ENCODE measurements around the gene CD58.

CD58 gene

DNA sequence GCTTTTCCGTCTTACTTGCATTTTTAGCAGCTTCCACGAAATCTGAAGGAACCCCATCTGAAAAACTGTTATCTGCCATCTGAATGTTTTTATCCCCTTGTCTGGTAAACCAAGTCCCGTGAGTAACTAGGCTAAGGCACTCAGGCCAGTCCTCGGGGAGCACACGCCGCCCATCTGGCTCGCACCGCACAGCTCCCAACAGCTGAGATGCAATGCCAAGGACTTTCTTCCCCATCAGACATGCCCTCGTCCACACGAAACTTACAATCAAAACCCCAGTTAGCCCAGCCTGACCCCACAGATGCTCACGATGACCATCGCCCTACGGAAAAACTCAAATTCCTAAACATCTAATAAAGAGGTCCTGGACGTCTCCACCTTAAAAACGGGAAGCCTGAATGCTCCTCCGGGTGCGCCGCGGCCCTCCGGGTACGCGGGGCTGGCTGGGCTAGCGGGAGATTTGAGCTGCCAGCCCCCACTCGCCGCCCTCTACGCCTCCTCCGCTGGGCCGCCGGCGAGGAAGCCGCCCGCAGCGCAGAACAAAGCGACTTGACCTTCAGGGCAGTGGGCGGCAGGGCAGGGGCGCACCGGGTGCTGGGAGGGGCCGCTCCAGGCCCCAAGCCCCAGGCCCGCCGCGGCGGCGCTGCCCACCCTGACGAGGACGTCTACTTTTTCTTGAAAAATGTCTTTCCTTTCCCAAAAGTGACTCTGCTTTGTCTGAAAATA is 36.6 kb downstream of the CD58 start:
- H3K4me3 ChIP-seq (ENCODE audit: low read depth, low read length), result no peak overlapping the region
- TF ChIP-seq, protein P1, sequence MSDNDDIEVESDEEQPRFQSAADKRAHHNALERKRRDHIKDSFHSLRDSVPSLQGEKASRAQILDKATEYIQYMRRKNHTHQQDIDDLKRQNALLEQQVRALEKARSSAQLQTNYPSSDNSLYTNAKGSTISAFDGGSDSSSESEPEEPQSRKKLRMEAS (IDR thresholded peaks at IDR 0.05; ENCODE audit: low read depth, low read length), result no peak
- TF ChIP-seq, protein P2, sequence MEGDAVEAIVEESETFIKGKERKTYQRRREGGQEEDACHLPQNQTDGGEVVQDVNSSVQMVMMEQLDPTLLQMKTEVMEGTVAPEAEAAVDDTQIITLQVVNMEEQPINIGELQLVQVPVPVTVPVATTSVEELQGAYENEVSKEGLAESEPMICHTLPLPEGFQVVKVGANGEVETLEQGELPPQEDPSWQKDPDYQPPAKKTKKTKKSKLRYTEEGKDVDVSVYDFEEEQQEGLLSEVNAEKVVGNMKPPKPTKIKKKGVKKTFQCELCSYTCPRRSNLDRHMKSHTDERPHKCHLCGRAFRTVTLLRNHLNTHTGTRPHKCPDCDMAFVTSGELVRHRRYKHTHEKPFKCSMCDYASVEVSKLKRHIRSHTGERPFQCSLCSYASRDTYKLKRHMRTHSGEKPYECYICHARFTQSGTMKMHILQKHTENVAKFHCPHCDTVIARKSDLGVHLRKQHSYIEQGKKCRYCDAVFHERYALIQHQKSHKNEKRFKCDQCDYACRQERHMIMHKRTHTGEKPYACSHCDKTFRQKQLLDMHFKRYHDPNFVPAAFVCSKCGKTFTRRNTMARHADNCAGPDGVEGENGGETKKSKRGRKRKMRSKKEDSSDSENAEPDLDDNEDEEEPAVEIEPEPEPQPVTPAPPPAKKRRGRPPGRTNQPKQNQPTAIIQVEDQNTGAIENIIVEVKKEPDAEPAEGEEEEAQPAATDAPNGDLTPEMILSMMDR (IDR thresholded peaks at IDR 0.05; ENCODE audit: low read depth, low read length), result no peak
- TF ChIP-seq MYC (IDR thresholded peaks at IDR 0.05; ENCODE audit: low read depth, low read length) (no peak), POLR2A (IDR thresholded peaks at IDR 0.05; ENCODE audit: extremely low read depth, insufficient read length) (no peak)
- no peak for DNase-seq (ENCODE audit: low read depth)

DNA sequence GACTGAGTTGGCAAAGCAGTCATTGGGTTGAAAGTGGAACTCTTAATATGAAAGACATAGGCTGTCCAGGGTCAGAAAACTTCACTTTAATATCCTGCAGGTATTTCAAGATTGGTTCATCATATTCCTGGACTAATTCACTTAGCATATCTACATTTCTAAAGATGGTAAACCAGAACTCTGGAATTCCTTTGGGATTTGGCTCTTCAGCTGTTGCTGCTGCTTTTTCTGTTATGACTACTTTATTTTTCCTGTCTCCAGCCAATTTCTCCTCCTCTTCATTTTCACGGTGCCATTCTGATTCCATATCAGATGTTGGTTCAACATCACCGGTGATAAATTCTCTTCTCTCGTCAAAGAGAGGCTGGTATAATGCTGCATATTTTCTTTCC is 37.4 kb downstream of the CD58 start:
- no peak for DNase-seq (ENCODE audit: low read depth)
- TF ChIP-seq POLR2A (IDR thresholded peaks at IDR 0.05; ENCODE audit: extremely low read depth, insufficient read length) (no peak), MYC (IDR thresholded peaks at IDR 0.05; ENCODE audit: low read depth, low read length) (no peak)
- TF ChIP-seq, protein P2 (IDR thresholded peaks at IDR 0.05; ENCODE audit: low read depth, low read length), result no peak
- TF ChIP-seq, protein P1 (IDR thresholded peaks at IDR 0.05; ENCODE audit: low read depth, low read length), result no peak
- H3K4me3 ChIP-seq (ENCODE audit: low read depth, low read length), result no peak overlapping the region

DNA sequence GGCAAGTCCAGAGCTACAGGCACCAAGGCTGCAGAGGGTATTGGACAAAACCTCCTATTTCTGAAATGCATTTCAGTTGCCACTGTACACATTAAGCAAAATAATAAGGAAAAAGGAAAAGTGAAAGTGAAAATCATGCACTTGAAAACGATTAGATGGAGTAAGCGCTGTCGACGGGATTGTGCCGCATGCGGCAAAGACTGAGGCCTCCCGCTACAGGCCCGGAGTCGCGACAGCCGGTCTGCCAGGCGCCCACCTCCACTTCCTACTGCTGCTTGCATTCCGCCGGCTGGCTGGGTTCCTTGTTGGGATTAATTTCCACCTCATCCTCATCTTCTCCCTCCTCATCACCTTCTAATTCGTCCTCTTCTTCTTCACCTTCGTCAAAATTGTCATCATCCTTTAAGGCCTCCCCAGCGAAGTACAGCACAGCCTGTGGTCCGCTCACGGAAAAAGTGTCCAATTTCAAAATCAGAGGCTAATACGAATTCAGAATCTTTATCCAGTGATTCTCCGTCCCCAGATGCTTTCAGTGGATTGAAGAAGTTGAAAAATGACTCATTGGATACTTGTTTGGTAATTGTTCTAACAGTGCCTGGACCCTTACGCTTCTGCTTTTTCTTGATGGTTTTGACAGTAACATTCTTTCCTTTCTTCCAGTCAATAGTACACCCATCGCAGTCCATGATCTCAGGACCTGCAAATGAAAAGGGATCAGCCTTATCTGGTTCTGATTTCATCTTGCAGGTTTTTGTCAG is 38.0 kb downstream of the CD58 start:
- no peak for DNase-seq (ENCODE audit: low read depth)
- no peak overlapping the region for H3K4me3 ChIP-seq (ENCODE audit: low read depth, low read length)
- TF ChIP-seq POLR2A (IDR thresholded peaks at IDR 0.05; ENCODE audit: extremely low read depth, insufficient read length) (no peak), MYC (IDR thresholded peaks at IDR 0.05; ENCODE audit: low read depth, low read length) (no peak)
- TF ChIP-seq, protein P2 (IDR thresholded peaks at IDR 0.05; ENCODE audit: low read depth, low read length), result no peak
- TF ChIP-seq, protein P1 (IDR thresholded peaks at IDR 0.05; ENCODE audit: low read depth, low read length), result no peak

DNA sequence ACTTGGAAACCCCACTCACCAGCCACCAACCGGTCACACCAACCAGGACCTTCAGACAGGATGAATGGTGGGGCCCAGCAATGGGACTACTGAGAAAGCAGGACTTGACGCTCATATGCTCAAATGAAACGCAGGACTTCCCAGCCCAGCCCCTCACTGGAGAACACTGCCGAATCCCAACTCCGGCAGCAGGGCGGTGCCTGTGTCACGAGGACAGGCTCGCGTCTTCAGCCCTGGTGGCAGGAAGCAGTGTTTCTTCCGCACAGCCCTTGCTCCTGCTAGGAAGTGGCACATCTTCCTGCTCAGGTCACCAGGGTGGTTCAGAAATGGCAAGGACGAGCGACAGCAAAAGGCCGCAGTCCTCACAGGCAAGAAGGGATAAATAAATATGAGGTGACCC is 38.9 kb downstream of the CD58 start:
- TF ChIP-seq, protein P1 (IDR thresholded peaks at IDR 0.05; ENCODE audit: low read depth, low read length), result no peak
- TF ChIP-seq POLR2A (IDR thresholded peaks at IDR 0.05; ENCODE audit: extremely low read depth, insufficient read length) (no peak), MYC (IDR thresholded peaks at IDR 0.05; ENCODE audit: low read depth, low read length) (no peak)
- TF ChIP-seq, protein P2 (IDR thresholded peaks at IDR 0.05; ENCODE audit: low read depth, low read length), result no peak
- DNase-seq (ENCODE audit: low read depth), result no peak

DNA sequence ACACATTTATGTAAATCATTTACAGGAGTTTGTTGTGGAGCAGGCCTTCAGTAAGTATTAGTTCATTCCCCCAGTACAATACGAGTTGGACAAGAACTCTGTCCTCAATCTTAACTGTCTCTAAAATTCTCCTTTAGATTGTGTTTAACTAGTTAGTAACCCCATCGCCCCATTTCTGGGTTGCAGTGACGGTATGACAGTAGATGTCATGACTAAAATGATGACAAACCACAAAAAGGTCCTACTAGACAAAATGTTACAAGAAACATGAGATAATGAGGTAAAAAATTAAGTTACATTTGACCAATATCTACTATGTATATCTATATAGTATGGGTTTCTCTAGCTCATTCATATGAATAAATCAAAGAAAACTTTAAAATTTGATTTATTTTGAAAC is 41.1 kb downstream of the CD58 start:
- TF ChIP-seq, protein P2 (IDR thresholded peaks at IDR 0.05; ENCODE audit: low read depth, low read length), result no peak
- TF ChIP-seq POLR2A (IDR thresholded peaks at IDR 0.05; ENCODE audit: extremely low read depth, insufficient read length), result no peak
- TF ChIP-seq, protein P1 (IDR thresholded peaks at IDR 0.05; ENCODE audit: low read depth, low read length), result no peak
- no peak for TF ChIP-seq MYC (IDR thresholded peaks at IDR 0.05; ENCODE audit: low read depth, low read length)
- no peak for DNase-seq (ENCODE audit: low read depth)
- H3K4me3 ChIP-seq (ENCODE audit: low read depth, low read length), result no peak overlapping the region

More for the DNA sequence above, 38.9 kb downstream of the CD58 start:
- H3K4me3 ChIP-seq (ENCODE audit: low read depth, low read length), result no peak overlapping the region
